HG03571 (cell line): ENCODE results near the gene EID3.
"Not testable (repeated sequence)": the region's sequence is repeated elsewhere in the genome, so short reads cannot be mapped to it uniquely, and the experiment has no call there.

Experiments
- ATAC-seq: cut with Tn5 transposase; IDR thresholded peaks from one replicate; pipeline ENCODE4 v1.9.1; 2021; ENCODE audit not compliant: unreplicated experiment

The EID3 gene

DNA sequence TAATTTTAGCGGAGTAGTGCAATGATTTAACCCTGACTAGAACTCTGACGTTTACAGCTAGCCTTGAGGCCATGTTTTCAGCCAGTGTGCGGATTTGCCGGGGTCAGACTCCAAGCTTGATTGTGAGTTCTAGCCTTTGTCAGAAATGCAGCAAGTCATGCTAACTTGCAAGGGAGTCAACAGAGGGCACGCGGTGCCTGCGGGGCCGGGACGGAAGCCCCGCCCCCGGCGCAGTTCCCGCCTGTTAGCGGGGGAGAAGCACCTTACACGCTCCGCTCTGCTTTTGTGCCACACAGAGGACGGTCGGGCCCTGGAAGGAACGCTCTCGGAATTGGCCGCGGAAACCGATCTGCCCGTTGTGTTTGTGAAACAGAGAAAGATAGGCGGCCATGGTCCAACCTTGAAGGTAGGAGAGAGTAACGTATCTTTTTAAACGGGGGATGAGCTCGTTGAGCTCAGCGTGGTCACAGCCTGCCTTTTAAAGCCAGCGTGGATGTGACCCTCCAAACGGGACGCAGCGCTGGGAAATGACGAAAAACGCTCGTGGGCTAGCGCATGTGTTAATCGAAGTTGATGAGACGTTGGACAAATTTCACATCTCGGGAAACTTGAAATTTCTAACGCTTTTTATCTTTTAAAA lies 14.8 kb upstream of the EID3 start:
- ATAC-seq = peak; percentile 57

DNA sequence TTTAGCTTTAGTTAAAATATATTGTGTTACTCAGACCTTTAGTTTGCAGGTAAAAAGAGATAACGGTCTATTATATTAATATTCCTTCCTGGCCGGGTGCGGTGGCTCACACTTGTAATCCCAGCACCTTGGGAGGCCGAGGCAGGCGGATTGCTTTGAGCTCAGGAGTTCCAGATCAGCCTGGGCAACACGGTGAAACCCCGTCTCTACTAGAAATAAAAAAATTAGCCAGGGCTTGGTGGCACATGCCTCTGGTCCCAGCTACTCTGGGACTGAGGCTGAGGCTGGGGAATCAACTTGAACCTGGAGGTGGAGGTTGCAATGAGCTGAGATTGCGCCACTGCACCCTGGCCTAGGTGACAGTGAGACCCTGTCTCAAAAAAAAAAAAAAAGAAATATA lies 13.2 kb upstream of the EID3 start:
- ATAC-seq = no peak

DNA sequence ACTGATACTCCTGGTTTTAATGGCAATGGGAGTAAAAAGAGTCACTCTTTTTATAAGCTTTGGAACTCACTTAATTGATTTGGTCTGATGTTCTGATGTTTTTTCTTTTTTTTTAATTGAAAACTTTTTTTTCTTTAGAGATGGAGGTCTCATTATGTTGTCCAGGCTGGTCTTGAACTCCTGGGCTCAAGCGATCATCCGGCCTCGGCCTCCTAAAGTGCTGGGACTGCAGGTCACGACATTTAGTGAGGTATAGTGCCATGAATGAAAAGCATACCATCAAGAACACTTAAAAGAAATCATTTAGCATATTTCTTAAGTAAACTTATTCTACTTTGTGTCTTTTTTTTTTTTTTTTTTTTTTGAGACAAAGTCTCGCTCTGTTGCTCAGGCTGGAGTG lies 12.7 kb upstream of the EID3 start:
- no peak for ATAC-seq

DNA sequence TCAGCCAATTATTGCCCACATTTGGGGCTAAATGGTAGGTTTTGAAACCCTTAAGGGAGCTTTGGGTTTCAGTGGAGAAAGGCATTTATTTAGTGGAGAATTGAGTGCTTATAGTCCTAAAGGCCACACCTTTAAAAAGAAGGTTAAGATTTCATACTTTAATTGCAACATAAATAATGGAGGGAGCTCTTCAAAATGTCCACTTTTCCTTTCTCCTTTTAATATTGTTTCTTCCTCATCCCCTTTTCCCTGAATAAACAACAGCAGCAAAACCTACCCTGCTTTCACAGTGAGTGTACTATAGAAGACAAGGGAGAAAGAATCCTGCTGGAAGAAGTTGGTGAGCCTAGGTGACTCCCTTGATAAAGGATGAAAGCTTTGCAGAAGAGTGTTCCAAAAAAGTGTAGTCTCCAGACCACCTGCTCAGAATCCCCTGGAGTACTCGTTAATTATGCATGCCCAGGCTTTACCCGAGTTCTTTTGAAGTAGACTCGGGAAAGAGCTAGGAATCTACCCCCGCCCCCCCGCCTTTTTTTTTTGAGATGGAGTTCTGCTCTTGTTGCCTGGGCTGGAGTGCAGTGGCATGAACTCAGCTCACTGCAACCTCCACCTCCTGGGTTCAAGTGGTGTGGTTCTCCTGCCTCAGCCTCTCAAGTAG lies 11.5 kb upstream of the EID3 start:
- ATAC-seq = no peak

DNA sequence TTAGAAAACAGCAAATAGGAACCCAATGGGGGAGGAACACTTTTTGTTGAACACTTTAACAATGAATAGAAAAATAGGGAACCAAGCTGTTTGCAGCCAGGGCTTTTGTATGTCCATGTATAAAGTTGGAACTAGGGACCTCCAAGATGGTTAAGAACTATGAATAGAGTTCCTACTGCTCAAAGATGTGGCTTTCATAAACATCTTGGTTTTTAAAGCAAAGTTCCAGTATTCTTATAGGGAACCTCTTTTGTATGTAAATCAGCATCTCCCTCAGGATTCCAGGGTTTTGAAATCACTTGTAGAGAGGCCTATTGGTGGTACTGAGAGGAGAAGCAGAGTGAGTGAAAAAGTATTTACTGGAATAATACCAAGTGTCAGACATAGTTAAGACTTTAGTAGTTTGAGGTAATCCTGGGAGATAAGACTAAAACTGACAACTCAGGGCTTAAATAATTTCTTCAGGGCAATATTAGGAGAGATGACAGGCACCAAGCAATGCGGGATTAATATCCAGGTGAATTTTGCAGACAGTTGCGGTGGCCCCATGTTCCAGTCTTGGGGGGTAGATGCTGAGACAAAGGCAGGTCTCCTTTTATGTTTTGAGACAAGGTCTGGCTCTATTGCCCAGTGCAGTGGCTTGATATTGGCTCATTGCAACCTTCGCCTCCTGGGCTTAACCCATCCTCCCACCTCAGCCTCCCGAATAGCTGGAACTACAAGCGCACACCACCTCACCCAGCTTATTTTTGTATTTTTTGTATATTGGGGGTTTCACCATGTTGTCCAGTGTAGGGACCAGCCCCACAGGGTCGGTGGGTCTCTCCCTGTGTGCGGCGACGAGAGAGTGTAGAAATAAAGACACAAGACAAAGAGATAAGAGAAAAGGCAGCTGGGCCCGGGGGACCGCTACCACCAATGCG lies 10.4 kb upstream of the EID3 start:
- ATAC-seq = no peak

DNA sequence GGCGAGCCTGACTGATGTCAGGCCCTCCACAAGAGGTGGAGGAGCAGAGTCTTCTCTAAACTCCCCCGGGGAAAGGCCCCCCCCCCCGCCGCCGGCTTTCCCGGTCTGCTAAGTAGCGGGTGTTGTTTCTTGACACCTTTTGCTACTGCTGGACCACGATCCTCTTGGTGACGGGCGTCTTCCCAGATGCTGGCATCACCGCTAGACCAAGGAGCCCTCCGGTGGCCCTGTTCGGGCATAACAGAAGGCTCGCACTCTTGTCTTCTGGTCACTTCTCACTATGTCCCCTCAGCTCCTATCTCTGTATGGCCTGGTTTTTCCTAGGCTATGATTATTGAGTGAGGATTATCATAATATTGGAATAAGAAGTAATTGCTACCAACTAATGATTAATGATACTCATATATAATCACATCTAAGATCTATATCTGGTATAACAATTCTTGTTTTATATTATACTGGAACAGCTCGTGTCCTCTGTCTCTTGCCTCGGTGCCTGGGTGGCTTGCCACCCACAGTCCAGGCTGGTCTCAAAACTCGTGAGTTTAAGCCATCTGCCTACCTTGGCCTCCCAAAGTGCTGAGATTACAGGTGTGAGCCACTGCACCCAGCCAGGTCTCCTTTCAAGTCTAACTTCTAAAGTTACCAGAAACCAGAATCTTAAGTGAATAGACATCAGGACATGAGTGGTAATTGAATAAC lies 9.2 kb upstream of the EID3 start:
- not testable (repeated sequence) for ATAC-seq

DNA sequence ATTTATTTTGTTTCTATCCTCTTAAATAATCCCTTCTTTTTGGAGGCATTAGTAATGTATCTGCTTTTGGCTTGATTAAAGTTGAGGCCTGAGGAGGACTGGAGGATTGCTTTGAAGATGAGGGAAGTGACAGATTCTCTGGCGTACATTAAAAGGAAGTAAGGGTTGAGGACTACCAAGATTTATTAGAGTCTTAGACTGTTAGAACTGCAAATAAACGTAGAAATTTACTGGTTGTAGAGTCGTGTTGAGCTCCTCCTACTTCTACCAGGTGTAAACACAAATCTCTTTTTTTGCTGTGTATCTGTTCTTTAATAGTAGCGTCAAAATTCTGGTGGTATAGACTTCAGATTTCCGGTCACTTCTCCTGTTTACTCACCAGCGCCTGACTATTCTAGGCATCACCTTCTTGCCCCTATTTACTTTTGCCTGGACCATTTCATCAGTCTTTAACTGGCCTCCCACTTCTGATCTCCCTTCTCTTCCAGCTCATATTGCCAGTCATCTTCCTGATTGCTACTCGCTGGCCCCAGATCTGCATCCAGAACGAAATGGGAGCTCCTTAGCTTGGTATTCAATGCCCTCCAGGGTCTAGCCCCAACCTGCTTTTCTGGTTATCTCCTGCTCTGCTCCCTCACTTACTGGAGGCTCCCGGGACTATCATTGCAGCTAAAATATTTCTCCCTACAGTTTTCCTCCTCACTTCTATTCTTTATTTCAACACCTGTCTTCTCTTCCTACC lies 8.4 kb upstream of the EID3 start:
- ATAC-seq = no peak

DNA sequence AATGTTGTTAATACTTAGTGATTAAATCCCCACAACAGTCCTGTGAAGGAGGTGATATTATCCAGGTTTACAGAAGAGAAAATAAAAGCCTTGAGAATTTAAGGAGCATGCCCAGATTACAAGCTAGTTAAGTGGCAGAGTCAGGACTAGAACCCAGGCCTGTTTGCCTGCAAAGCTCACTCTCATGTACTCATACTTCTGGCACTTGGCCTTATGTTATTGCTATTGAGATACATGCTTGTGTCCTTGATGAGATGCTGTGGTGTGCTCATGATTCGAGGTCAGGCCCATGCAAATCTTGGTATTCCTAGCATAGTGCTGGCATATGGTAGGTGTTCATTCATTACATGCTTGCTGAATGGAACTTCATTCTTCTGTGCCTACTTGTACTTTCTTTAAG lies 7.6 kb upstream of the EID3 start:
- ATAC-seq = no peak

DNA sequence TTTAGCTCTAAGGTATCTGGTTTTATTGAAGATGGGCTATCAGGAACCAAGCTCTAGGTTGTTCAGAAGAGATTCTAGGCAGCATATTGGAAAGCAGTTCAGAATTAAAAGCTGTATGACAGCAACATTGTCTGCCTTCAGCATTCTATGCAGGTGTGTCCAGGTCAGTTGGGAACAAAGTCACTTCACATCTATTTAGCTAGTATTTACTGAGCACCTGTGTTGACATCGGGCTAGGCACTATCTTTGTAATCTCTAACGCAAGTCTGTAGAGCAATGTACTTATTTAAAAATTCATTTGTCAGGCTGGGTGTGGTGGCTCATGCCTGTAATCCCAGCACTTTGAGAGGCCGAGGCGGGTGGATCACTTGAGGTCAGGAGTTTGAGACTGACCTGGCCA lies 6.8 kb upstream of the EID3 start:
- ATAC-seq = no peak

DNA sequence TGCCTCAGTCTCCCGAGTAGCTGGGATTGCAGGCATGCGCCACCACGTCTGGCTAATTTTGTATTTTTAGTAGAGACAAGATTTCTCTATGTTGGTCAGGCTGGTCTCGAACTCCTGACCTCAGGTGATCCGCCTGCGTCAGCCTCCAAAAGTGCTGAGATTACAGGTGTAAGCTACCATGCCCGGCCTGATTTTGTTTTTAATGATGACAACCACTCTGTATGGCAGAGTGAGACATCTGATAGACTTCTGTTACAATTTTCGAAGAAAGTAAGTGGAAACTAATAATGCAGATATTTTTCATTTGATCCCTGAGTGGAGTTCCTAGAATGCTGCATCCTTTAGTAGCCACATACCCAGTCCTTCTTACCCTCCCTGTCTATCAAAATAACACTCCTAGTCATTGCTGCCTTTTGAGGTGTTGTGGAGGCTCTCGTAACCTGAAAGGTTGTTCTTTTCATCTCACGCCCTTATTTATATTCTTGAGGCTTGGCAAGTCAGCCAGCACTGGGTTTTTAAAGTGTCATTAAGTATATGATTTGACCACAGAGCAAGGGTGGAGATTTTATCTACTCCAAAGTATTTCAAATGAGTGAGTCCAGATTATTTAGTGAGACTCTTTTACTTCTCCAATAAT lies 5.9 kb upstream of the EID3 start:
- no peak for ATAC-seq

DNA sequence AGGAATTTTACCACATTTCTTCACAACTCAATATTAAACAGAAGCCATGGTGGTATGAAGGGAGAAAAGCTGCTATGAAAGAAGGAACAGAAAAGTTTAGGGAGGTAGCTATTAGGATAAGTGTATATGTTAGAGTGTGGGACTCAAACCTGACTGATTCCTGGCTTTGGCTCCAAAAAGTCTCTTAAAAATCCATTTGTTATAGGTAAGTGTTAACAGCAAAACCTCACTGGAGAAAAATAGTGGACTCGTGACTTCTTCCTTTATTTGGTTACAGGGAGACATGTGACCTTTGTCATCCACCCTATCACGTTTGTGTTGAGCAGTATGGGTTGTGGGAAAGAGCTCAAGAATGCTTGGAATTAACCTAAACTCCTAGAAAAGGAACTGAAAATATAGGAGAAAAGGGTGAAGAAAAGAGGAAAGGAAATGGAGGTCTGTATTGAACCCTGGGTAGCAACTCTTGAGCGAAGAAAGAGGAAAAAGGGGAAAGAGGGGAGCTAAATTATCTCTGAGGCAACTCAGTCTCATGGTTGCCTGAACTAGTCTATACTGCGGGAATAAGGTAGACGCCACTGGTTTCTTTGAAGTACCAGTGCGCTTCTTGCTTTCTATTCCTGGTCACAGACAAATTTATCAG lies 3.6 kb upstream of the EID3 start:
- ATAC-seq = no peak

DNA sequence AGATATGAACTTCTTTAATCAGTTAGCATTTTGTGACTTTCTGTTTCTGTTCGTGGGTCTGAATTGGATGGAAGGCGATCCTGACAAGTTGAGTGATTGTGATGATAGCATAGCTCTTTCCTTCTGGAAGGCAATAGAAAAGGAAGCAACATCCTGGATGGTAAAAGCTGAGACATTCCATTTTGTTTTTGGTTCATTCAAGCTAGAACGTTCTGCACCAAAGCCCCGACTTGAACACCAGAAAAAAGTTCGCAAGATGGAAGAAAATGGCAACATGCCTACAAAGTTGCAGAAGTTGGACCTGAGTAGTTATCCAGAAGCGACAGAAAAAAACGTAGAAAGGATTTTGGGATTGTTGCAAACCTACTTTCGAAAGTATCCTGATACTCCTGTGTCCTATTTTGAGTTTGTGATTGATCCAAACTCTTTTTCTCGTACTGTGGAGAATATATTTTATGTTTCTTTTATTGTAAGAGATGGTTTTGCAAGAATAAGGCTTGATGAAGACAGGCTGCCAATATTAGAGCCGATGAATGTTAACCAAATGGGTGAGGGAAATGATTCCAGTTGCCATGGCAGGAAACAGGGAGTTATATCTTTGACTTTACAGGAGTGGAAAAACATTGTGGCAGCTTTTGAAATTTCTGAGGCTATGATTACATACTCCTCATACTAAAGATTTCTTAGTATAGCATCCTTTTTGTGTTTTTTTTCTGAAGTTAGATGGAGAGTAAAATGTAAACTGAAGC lies 896 bp downstream of the EID3 start:
- no peak for ATAC-seq

DNA sequence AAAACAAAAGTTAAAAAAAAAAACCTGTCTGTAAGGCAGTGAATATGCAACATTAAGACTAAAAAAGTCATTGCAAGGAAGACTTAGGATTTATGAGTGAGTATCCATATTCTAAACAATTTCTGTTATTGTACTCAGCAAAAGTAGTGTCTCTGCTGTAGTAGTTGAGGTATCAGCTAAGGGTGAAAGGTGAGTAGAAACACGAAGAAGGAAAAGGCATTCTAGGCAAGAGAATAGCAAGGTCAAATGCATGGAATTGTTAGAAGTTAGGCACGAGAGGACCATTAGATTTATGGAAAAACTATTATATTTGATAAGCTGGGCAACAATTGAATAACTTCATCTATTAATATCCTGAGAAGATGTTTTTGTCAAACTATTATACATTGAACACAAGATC lies 1.8 kb downstream of the EID3 start:
- no peak for ATAC-seq

DNA sequence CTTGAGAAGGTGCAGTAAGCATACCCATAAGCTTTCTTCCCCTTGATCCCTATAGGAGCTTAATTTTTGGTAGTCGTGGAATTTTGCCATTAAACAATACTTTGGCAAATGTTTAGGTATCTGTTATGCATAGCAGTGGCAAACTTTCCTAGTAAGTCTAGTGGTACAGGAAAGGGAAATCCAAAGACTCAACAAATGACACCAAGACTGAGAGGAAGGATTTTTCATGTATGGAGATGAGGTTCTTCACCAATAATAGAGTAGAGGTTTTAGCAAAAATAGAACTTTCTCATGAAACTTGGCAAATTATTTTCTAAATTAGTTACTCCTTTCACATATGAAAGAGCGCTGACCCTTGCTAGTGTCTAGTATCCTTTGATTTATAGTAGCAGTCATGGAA lies 2.8 kb downstream of the EID3 start:
- ATAC-seq = no peak

DNA sequence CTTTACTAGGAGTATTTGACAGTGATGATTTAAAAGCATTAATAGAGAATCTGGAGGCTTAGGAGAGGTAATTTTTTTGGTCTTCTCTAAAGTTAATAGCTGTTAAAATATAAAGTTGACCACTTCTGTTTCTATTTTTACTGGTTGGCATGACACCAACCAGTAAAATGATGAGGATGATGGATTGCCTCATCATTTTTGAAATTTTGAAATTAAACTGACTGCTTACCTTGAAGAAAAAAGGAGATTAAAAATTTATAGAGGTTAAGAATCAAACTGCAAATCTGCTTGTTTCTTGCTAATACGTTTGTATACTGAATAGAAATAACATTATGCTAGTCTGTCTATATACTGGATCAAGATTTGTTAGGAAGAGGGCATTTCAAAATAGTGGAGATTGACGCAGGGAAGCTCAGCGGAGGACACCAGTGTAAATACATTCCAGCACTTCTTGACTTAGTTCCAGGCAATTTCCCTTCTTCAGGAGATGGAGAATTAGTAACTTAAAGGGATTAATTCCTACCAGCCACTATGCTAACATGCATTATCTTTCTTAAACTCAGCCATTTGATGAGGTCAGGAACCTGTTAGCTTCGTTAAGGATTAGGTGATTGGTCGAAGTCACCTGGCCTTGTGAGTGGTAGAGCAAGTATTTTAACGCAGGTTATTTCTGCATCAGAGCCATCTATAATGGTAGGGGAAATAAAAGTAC lies 3.6 kb downstream of the EID3 start:
- no peak for ATAC-seq

DNA sequence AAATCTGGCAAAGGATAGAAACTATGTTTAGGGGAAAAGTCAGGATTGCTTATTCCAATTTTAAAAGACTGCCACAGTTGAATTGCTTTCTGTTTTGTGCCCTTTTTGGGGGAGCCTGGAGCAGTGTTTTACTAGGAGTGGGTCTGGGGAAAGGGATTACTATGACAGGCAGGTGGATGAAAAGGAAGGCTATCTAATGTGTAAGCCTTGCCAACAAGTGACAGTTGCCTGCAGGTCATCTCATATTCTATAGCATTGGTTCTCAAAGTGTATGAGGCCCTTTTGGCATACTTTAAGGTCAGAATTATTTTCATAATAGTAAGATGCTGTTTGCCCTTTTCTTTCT lies 4.1 kb downstream of the EID3 start:
- ATAC-seq = no peak

DNA sequence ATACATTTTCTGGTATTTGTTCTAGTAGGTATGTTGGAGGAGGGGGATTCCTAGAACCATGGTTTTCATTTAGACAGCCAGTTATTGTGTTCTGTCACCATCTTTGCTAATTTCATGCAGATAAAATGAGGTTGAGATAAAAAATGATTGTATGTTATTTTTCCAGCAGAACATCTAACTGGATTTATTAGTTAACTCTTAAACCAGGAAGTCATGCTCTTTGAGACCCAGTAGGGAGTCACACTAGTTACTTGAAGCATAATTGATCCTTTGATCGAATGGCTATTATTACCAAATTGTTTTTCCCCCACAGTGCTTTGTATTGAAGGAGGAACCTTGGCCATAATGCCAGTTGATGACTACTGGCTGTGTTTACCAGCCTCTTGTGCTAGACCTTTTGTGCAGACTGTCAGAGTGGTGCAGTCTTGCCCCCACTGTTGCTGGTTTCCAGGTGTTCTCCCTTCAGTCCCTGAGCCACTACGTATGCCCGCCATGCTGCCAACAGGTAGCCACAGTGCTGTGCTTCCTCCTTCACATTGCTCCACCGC lies 6.0 kb downstream of the EID3 start:
- ATAC-seq = no peak
